Thoracic aorta (tissue), 2 donors: Measurements from ENCODE around the gene LIN7C. TPM values are rescaled to one million over a fixed set of nuclear protein-coding genes. Genes with fewer than 3 reads are reported as not detected.

Source experiments
- ATAC-seq: fragments of 150-250 bp; one replicate; pipeline ENCODE4 v1.8.0; 2017; ENCODE audit warnings: low read depth; ENCODE audit not compliant: insufficient number of reproducible peaks, low FRiP score
- DNase-seq: peaks from one replicate; pipeline ENCODE4 v3.0.0-alpha.2; 2020; ENCODE audit warnings: low spot score
- H3K27ac ChIP-seq, 2 donors: fragments of 200-600 bp; sonication (generic); 1 replicate in 1 of 2; 2 replicates in 1 of 2; pipeline ENCODE4 v1.5.1; 2016; ENCODE audit warnings: mild to moderate bottlenecking in 2 of 2, moderate library complexity in 2 of 2
- H3K27me3 ChIP-seq: fragments of 200-600 bp; sonication (generic); replicated peaks from 2 replicates; pipeline ENCODE4 v1.6.0; 2016; ENCODE audit warnings: mild to moderate bottlenecking; ENCODE audit not compliant: insufficient read depth
- H3K36me3 ChIP-seq: fragments of 200-600 bp; sonication (generic); one replicate; pipeline ENCODE4 v1.5.1; 2016
- H3K4me1 ChIP-seq, 2 donors: fragments of 200-600 bp; sonication (generic); 1 replicate in 1 of 2; 2 replicates in 1 of 2; pipeline versions ENCODE4 v1.5.1 to v1.6.0; 2016; ENCODE audit warnings: low read depth in 2 of 2, mild to moderate bottlenecking in 1 of 2; ENCODE audit not compliant: control insufficient read depth in 1 of 2
- H3K4me3 ChIP-seq: fragments of 200-600 bp; sonication (generic); 2 replicates; pipeline ENCODE4 v1.5.1; 2016; ENCODE audit warnings: mild to moderate bottlenecking
- H3K9me3 ChIP-seq: fragments of 200-600 bp; sonication (generic); 2 replicates; pipeline ENCODE4 v1.5.1; 2016
- total RNA-seq, 2 donors: library from RNA; depleted of rRNA; stranded (reverse); fragments of >200 nt; gene quantifications; one replicate each; pipeline versions ENCODE4 v1.1.0 to v1.2.3, GENCODE V29; 2016
- TF ChIP-seq, protein P1 (sequence below): fragments of 200-600 bp; sonication (generic); IDR thresholded peaks from one replicate; pipeline ENCODE4 v1.5.1; 2019; ENCODE audit warnings: antibody characterized with exemption

Gene LIN7C
- total RNA-seq, 2 donors from 2014 or later: 26.9 to 51.3 TPM

- Histone ChIP-seq H3K27me3 (no peaks in the 10 kb centered on the region), H3K4me1 (peaks cover 26 to 69% of the 10 kb centered on the region in 2 donors), H3K36me3 (no peaks in the 10 kb centered on the region), H3K4me3 (peak overlapping the region; percentile 85), H3K9me3 (no peaks in the 10 kb centered on the region), H3K27ac (no peak overlapping the region)
- TF ChIP-seq, protein P1, sequence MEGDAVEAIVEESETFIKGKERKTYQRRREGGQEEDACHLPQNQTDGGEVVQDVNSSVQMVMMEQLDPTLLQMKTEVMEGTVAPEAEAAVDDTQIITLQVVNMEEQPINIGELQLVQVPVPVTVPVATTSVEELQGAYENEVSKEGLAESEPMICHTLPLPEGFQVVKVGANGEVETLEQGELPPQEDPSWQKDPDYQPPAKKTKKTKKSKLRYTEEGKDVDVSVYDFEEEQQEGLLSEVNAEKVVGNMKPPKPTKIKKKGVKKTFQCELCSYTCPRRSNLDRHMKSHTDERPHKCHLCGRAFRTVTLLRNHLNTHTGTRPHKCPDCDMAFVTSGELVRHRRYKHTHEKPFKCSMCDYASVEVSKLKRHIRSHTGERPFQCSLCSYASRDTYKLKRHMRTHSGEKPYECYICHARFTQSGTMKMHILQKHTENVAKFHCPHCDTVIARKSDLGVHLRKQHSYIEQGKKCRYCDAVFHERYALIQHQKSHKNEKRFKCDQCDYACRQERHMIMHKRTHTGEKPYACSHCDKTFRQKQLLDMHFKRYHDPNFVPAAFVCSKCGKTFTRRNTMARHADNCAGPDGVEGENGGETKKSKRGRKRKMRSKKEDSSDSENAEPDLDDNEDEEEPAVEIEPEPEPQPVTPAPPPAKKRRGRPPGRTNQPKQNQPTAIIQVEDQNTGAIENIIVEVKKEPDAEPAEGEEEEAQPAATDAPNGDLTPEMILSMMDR: no peak
- DNase-seq (no peak), ATAC-seq (no peak)
Observed at GRCh38 chr11:27468209-27468994, 38.2 kb downstream of the LIN7C start.

DNA sequence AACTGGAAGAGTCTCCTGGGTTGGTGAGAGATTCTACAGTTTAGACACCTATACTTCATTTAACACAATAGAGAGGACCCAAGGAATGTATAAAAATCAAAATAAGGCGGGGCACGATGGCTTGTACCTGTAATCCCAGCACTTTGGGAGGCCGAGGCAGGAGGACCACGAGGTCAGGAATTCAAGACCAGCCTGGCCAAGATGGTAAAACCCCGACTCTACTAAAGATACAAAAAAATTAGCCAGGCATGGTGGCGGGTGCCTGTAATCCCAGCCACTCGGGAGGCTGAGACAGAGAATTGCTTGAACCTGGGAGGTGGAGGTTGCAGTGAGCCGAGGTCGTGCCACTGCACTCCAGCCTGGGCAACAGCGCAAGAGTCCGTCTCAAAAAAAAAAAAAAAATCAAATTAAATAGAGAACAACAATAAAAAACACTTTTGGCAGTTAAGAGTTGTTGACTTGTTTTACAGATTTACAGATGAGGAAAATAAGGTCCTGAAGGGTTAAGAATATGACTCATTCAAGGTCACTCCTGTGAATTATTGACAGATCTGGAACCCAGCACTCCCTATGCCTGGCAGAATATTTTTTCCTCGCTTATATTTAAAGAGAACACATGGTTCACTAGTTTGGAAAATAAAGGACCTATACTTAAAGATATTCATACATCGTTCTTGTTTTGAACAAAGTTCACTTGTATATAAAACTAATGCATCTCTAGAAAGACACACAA lies 39.2 kb downstream of the LIN7C start:
- DNase-seq: no peak
- ATAC-seq: no peak
- H3K4me3 ChIP-seq: no peak overlapping the region
- peaks cover 26 to 76% of the 10 kb centered on the region in 2 donors for H3K4me1 ChIP-seq
- no peaks in the 10 kb centered on the region for H3K27me3 ChIP-seq
- H3K9me3 ChIP-seq: no peaks in the 10 kb centered on the region
- no peaks in the 10 kb centered on the region for H3K36me3 ChIP-seq
- no peak overlapping the region for H3K27ac ChIP-seq
- TF ChIP-seq, protein P1: no peak

- no peak overlapping the region for H3K4me3 ChIP-seq
- DNase-seq (no peak), ATAC-seq (no peak)
- H3K9me3 ChIP-seq: no peaks in the 10 kb centered on the region
- TF ChIP-seq, protein P1: no peak
- no peak overlapping the region for H3K27ac ChIP-seq
- no peaks in the 10 kb centered on the region for H3K36me3 ChIP-seq
- H3K4me1 ChIP-seq: peaks cover 26 to 77% of the 10 kb centered on the region in 2 donors
- no peaks in the 10 kb centered on the region for H3K27me3 ChIP-seq
Observed at GRCh38 chr11:27466363-27466762, 40.2 kb downstream of the LIN7C start.

- DNase-seq: no peak
- TF ChIP-seq, protein P1: no peak
- Histone ChIP-seq H3K4me1 (peaks cover 24 to 72% of the 10 kb centered on the region in 2 donors), H3K4me3 (no peak overlapping the region), H3K27ac (peak overlapping the region in 1 of 2 donors; percentile 42), H3K27me3 (no peaks in the 10 kb centered on the region), H3K36me3 (no peaks in the 10 kb centered on the region), H3K9me3 (no peaks in the 10 kb centered on the region)
- no peak for ATAC-seq
Observed at GRCh38 chr11:27465629-27466028, 40.9 kb downstream of the LIN7C start.

- Histone ChIP-seq H3K4me3 (peak overlapping the region; percentile 34), H3K36me3 (no peaks in the 10 kb centered on the region), H3K27ac (peak overlapping the region in 1 of 2 donors; percentile 42), H3K27me3 (no peaks in the 10 kb centered on the region), H3K9me3 (no peaks in the 10 kb centered on the region), H3K4me1 (peaks cover 18 to 65% of the 10 kb centered on the region in 2 donors)
- DNase-seq (no peak), ATAC-seq (no peak)
- TF ChIP-seq, protein P1: no peak
Observed at GRCh38 chr11:27464909-27465308, 41.7 kb downstream of the LIN7C start.
